GM12878 (cell line): ENCODE results near the gene ARID3A. TPM values are rescaled to one million over a fixed set of nuclear protein-coding genes. Genes with fewer than 3 reads are reported as not detected.

Experiments used
- ATAC-seq: fragments of 200-7000 bp; cut with Tn5 transposase; 3 replicates; pipeline ENCODE4 v1.9.1; 2020; ENCODE audit warnings: mild to moderate bottlenecking, moderate library complexity
- BruUV-seq: library from RNA; stranded (reverse); fragments of 400-500 nt; replicated peaks from 2 replicates; lab custom pipeline; 2021; lab: Mats Ljungman, UMichigan
- CTCF ChIA-PET: fragments of 300-600 bp; sonication (Branson Sonifier 250); formaldehyde crosslinking; extraction: SDS; loops from one replicate; lab custom pipeline; 2021; ENCODE audit warnings: inconsistent platforms; lab: Yijun Ruan, JAX
- POLR2A ChIA-PET: fragments of 350-600 bp; formaldehyde crosslinking; extraction: SDS; loops from one replicate; lab custom pipeline; 2021; ENCODE audit warnings: inconsistent platforms; lab: Charles Lee
- RAD21 ChIA-PET: fragments of 300-600 bp; sonication (Branson Sonifier 250); formaldehyde crosslinking; loops from one replicate; lab custom pipeline; 2023; ENCODE audit warnings: antibody characterized with exemption; ENCODE audit not compliant: unreplicated experiment; lab: Charles Lee
- SMC1A ChIA-PET: fragments of 300-600 bp; sonication (Branson Sonifier 250); formaldehyde crosslinking; loops from one replicate; lab custom pipeline; 2023; ENCODE audit not compliant: unreplicated experiment, uncharacterized antibody; lab: Charles Lee
- DNase-seq: peaks from one replicate; pipeline ENCODE4 v3.0.0-alpha.2; 2011; ENCODE audit warnings: low read depth, low spot score
- FAIRE-seq: peaks from 3 replicates; lab custom pipeline; 2011; peaks lifted over from hg19 to GRCh38; lab: Jason Lieb, UNC
- H2AFZ ChIP-seq: 2 replicates; pipeline ENCODE4 v1.6.0; 2011; ENCODE audit warnings: low read depth, low read length, control low read depth; ENCODE audit not compliant: control insufficient read depth
- H3K27ac ChIP-seq: 2 replicates; pipeline ENCODE4 v1.5.1; 2011; ENCODE audit warnings: control low read depth; ENCODE audit not compliant: control insufficient read depth, insufficient read depth
- H3K27me3 ChIP-seq, 2 experiments: replicated peaks in 1 of 2; 2 replicates each; pipeline versions ENCODE4 v1.6.0 to v1.6.1; 2011; ENCODE audit warnings: low read length in 1 of 2; ENCODE audit not compliant: control insufficient read depth in 2 of 2, insufficient read depth in 2 of 2
- H3K36me3 ChIP-seq, 2 experiments: 2 replicates each; pipeline ENCODE4 v1.5.1; 2011; ENCODE audit warnings: low read length in 1 of 2; ENCODE audit not compliant: control insufficient read depth in 2 of 2, insufficient read depth in 2 of 2
- H3K4me1 ChIP-seq: 2 replicates; pipeline ENCODE4 v1.6.1; 2011; ENCODE audit warnings: mild to moderate bottlenecking, low read length, moderate library complexity, mixed read lengths; ENCODE audit not compliant: control insufficient read depth, insufficient read depth
- H3K4me2 ChIP-seq: 2 replicates; pipeline ENCODE4 v1.6.0; 2011; ENCODE audit warnings: control low read depth; ENCODE audit not compliant: control insufficient read depth, insufficient read depth
- H3K4me3 ChIP-seq: fragments of 200-600 bp; sonication (generic); 2 replicates; pipeline ENCODE4 v1.5.1; 2016
- H3K79me2 ChIP-seq: 2 replicates; pipeline ENCODE4 v1.6.0; 2011; ENCODE audit warnings: low read length; ENCODE audit not compliant: control insufficient read depth, insufficient read depth
- H3K9ac ChIP-seq: 2 replicates; pipeline ENCODE4 v1.8.0; 2011; ENCODE audit warnings: low read length, control low read depth, mixed read lengths; ENCODE audit not compliant: control insufficient read depth, insufficient read depth
- H3K9me3 ChIP-seq: replicated peaks from 3 replicates; pipeline ENCODE4 v1.5.1; 2011; ENCODE audit warnings: mild to moderate bottlenecking, low read length; ENCODE audit not compliant: control insufficient read depth, insufficient read depth
- H4K20me1 ChIP-seq: 2 replicates; pipeline ENCODE4 v1.6.0; 2011; ENCODE audit not compliant: control insufficient read depth, insufficient read depth
- CBFB ChIP-seq: IDR thresholded peaks from 2 replicates; pipeline ENCODE4 v1.6.1; 2016; ENCODE audit warnings: antibody characterized with exemption, low read depth
- POLR2AphosphoS2 ChIP-seq: IDR thresholded peaks from 2 replicates; pipeline ENCODE4 v1.6.1; 2011; ENCODE audit warnings: low read depth, mild to moderate bottlenecking, low read length, improper control_type of control experiment, moderate library complexity
- RELA ChIP-seq: fragments of 450-650 bp; IDR thresholded peaks from 2 replicates; pipeline ENCODE4 v1.8.0; 2014; ENCODE audit warnings: borderline replicate concordance; ENCODE audit not compliant: partially characterized antibody
- SIX5 ChIP-seq: IDR thresholded peaks from 2 replicates; pipeline ENCODE4 v1.6.1; 2011; ENCODE audit warnings: mild to moderate bottlenecking, low read depth, low read length, moderate library complexity; ENCODE audit not compliant: severe bottlenecking
- ZNF622 ChIP-seq: fragments of 450-650 bp; IDR thresholded peaks from 2 replicates; pipeline ENCODE4 v1.6.1; 2017; ENCODE audit warnings: mild to moderate bottlenecking, inconsistent platforms
- WGBS: methylation state at CpG from one replicate; pipeline ENCODE4 v1.1.6; 2016; ENCODE audit warnings: low lambda C conversion rate; ENCODE audit not compliant: insufficient replicate concordance, insufficient coverage; ENCODE audit errors: missing lambda C conversion rate; 5-methylcytosine and 5-hydroxymethylcytosine counted together
- in situ Hi-C: fragments of 300-500 bp; cut with MboI; formaldehyde crosslinking; loops from 9 replicates; pipeline ENCODE4 v1.14.3; 2018; ENCODE audit warnings: mixed read lengths
- intact Hi-C: fragments of 100-400 bp; cut with micrococcal nuclease; formaldehyde crosslinking; loops from one replicate; pipeline ENCODE4 v1.14.2; 2022; ENCODE audit not compliant: unreplicated experiment
- polyA plus RNA-seq, 11 experiments: library from polyadenylated mRNA; depleted of rRNA in 4 of 11; unstranded in 6 of 11; stranded (reverse) in 5 of 11; fragments of >200 nt; fragmentation: Nextera tagmentation in 4 of 11; fragmentation: Illumina TruSeq in 1 of 11; extraction: Ambion mirVana in 4 of 11; extraction: Trizol in 1 of 11; gene quantifications; 1 replicate in 1 of 11; 2 replicates in 10 of 11; pipeline versions ENCODE4 v1.2.1 to v1.2.3, GENCODE V29; 2011 to 2016; ENCODE audit warnings: inconsistent platforms in 2 of 11, missing spikeins in 2 of 11, low read depth in 1 of 11
- total RNA-seq, 4 experiments: library from RNA; depleted of rRNA in 3 of 4; stranded (reverse); fragments of >200 nt in 3 of 4; fragmentation: Illumina TruSeq in 1 of 4; extraction: Trizol in 1 of 4; gene quantifications; 2 replicates each; pipeline versions ENCODE4 v1.2.1 to v1.2.3, GENCODE V29; 2013 to 2021
- TF ChIP-seq, protein P1 (sequence below): fragments of 450-650 bp; IDR thresholded peaks from 2 replicates; pipeline ENCODE4 v1.6.1; 2017; ENCODE audit warnings: low read depth, mild to moderate bottlenecking, moderate library complexity
- TF ChIP-seq, protein P2 (sequence below): fragments of 450-650 bp; formaldehyde crosslinking; IDR thresholded peaks from 2 replicates; pipeline ENCODE4 v1.5.0; 2022; ENCODE audit warnings: mild to moderate bottlenecking, missing genetic modification characterization
- TF ChIP-seq, protein P3 (sequence below): IDR thresholded peaks from 2 replicates; pipeline ENCODE4 v1.6.1; 2011; ENCODE audit warnings: mild to moderate bottlenecking, low read depth, low read length, moderate library complexity; ENCODE audit not compliant: insufficient replicate concordance

ARID3A gene
- total and polyA plus RNA-seq, 10 of the 15 experiments (the other 5 are each of a cell fraction or from before 2014, with no cell fraction given): 0.76 to 70.0 (median 16.7) TPM

DNA sequence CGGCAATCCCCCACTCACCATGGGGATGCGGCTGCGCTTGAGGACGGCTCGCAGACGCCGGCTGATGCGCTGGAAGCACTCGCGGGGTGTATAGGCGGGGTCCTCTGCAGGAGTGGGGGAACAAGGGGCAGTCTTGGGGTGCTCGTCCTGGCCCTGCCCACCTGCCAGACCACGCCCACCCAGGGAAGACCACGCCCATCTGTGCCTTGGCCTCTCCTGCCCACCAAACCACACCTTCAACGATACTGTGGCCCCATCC is 25.9 kb upstream of the ARID3A start:
- FAIRE-seq (no peak), DNase-seq (no peak), ATAC-seq (peak; percentile 34)
- POLR2A ChIA-PET: no interaction called here
- Histone ChIP-seq H3K4me3 (no peak overlapping the region), H2AFZ (no peak overlapping the region), H3K9me3 (no peaks in the 10 kb centered on the region), H3K27ac (no peak overlapping the region), H3K4me2 (no peak overlapping the region), H3K79me2 (no peaks in the 10 kb centered on the region), H3K4me1 (no peaks in the 10 kb centered on the region), H3K36me3 (peaks cover 0 to 6% of the 10 kb centered on the region in 2 experiments; a peak in 2 of 4 replicates), H3K9ac (no peak overlapping the region), H3K27me3 (no peaks in the 10 kb centered on the region), H4K20me1 (no peaks in the 10 kb centered on the region)
- in situ Hi-C loops (no loop called here), intact Hi-C loops (no loop called here)
- no TSS peak for BruUV-seq
- SMC1A ChIA-PET: no interaction called here
- 79% methylated on average over 15 of the region's 15 CpGs for WGBS
- RAD21 ChIA-PET: no interaction called here
- CTCF ChIA-PET: no interaction called here
- no peak for TF ChIP-seq SIX5
- TF ChIP-seq, protein P1, sequence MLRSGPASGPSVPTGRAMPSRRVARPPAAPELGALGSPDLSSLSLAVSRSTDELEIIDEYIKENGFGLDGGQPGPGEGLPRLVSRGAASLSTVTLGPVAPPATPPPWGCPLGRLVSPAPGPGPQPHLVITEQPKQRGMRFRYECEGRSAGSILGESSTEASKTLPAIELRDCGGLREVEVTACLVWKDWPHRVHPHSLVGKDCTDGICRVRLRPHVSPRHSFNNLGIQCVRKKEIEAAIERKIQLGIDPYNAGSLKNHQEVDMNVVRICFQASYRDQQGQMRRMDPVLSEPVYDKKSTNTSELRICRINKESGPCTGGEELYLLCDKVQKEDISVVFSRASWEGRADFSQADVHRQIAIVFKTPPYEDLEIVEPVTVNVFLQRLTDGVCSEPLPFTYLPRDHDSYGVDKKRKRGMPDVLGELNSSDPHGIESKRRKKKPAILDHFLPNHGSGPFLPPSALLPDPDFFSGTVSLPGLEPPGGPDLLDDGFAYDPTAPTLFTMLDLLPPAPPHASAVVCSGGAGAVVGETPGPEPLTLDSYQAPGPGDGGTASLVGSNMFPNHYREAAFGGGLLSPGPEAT: no peak
- TF ChIP-seq, protein P2, sequence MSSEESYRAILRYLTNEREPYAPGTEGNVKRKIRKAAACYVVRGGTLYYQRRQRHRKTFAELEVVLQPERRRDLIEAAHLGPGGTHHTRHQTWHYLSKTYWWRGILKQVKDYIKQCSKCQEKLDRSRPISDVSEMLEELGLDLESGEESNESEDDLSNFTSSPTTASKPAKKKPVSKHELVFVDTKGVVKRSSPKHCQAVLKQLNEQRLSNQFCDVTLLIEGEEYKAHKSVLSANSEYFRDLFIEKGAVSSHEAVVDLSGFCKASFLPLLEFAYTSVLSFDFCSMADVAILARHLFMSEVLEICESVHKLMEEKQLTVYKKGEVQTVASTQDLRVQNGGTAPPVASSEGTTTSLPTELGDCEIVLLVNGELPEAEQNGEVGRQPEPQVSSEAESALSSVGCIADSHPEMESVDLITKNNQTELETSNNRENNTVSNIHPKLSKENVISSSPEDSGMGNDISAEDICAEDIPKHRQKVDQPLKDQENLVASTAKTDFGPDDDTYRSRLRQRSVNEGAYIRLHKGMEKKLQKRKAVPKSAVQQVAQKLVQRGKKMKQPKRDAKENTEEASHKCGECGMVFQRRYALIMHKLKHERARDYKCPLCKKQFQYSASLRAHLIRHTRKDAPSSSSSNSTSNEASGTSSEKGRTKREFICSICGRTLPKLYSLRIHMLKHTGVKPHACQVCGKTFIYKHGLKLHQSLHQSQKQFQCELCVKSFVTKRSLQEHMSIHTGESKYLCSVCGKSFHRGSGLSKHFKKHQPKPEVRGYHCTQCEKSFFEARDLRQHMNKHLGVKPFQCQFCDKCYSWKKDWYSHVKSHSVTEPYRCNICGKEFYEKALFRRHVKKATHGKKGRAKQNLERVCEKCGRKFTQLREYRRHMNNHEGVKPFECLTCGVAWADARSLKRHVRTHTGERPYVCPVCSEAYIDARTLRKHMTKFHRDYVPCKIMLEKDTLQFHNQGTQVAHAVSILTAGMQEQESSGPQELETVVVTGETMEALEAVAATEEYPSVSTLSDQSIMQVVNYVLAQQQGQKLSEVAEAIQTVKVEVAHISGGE (CRISPR knock-in tag): no peak
- TF ChIP-seq, protein P3, sequence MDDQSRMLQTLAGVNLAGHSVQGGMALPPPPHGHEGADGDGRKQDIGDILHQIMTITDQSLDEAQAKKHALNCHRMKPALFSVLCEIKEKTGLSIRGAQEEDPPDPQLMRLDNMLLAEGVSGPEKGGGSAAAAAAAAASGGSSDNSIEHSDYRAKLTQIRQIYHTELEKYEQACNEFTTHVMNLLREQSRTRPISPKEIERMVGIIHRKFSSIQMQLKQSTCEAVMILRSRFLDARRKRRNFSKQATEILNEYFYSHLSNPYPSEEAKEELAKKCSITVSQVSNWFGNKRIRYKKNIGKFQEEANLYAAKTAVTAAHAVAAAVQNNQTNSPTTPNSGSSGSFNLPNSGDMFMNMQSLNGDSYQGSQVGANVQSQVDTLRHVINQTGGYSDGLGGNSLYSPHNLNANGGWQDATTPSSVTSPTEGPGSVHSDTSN: no peak
- TF ChIP-seq POLR2AphosphoS2: no peak
- no peak for TF ChIP-seq RELA
- no peak for TF ChIP-seq CBFB
- TF ChIP-seq ZNF622: no peak
